K562 (cell line): ENCODE data around the gene ZNF668. TPM values are rescaled to one million over a fixed set of nuclear protein-coding genes. Genes with fewer than 3 reads are reported as not detected.
A peak's percentile ranks its signal among the peaks of the same experiment; 100 is the strongest.

ENCODE experiments used
- BRCA1 ChIP-seq, 2 experiments: fragments of 450-650 bp in 1 of 2; sonication (generic) in 1 of 2; formaldehyde crosslinking in 1 of 2; IDR thresholded peaks; 2 replicates each; pipeline versions ENCODE4 v1.5.0 to v1.6.1; 2017 to 2020; ENCODE audit warnings: mild to moderate bottlenecking in 1 of 2, missing genetic modification reagents in 1 of 2
- CHAMP1 ChIP-seq: fragments of 450-650 bp; IDR thresholded peaks from 2 replicates; pipeline ENCODE4 v1.6.1; 2016; ENCODE audit warnings: mild to moderate bottlenecking
- DACH1 ChIP-seq: fragments of 450-650 bp; IDR thresholded peaks from 2 replicates; pipeline ENCODE4 v1.6.1; 2018; ENCODE audit not compliant: partially characterized antibody
- E2F4 ChIP-seq: sonication (generic); formaldehyde crosslinking; IDR thresholded peaks from 2 replicates; pipeline ENCODE4 v1.8.0; 2022; ENCODE audit warnings: mild to moderate bottlenecking, low read depth, missing genetic modification reagents
- EP300 ChIP-seq: IDR thresholded peaks from 2 replicates; pipeline ENCODE4 v1.6.1; 2012; ENCODE audit warnings: low read length, improper control_type of control experiment
- FOXO4 ChIP-seq: fragments of 450-650 bp; formaldehyde crosslinking; IDR thresholded peaks from 2 replicates; pipeline ENCODE4 v1.4.0; 2020; ENCODE audit warnings: mild to moderate bottlenecking, moderate library complexity
- FOXP4 ChIP-seq: sonication (generic); formaldehyde crosslinking; IDR thresholded peaks from 2 replicates; pipeline ENCODE4 v1.8.0; 2022; ENCODE audit warnings: mild to moderate bottlenecking, missing genetic modification reagents, borderline replicate concordance
- HNRNPL ChIP-seq: fragments of 200-400 bp; formaldehyde crosslinking; IDR thresholded peaks from 2 replicates; pipeline ENCODE4 v1.6.1; 2017; ENCODE audit warnings: low read depth, mild to moderate bottlenecking, low read length
- RCOR1 ChIP-seq, 2 experiments: IDR thresholded peaks; 2 replicates each; pipeline ENCODE4 v1.6.1; 2012; ENCODE audit warnings: low read depth in 2 of 2, low read length in 2 of 2, borderline replicate concordance in 1 of 2, improper control_type of control experiment in 1 of 2
- SMAD4 ChIP-seq: fragments of 250-450 bp; sonication (Bioruptor Pico); conservative IDR thresholded peaks from 2 replicates; pipeline ENCODE4 v1.8.0; 2021; ENCODE audit warnings: inconsistent platforms, mild to moderate bottlenecking, moderate library complexity
- ZC3H8 ChIP-seq: fragments of 450-650 bp; IDR thresholded peaks from 2 replicates; pipeline ENCODE4 v1.6.1; 2017
- ZNF143 ChIP-seq: sonication (generic); formaldehyde crosslinking; IDR thresholded peaks from 2 replicates; pipeline ENCODE4 v1.9.0; 2022; ENCODE audit warnings: mild to moderate bottlenecking, missing genetic modification reagents
- ZNF224 ChIP-seq: sonication (generic); formaldehyde crosslinking; IDR thresholded peaks from 2 replicates; pipeline ENCODE4 v1.8.0; 2022; ENCODE audit warnings: mild to moderate bottlenecking, missing genetic modification reagents
- ZNF280A ChIP-seq: fragments of 450-650 bp; IDR thresholded peaks from 2 replicates; pipeline ENCODE4 v1.6.1; 2018; ENCODE audit warnings: mild to moderate bottlenecking, low read depth; ENCODE audit not compliant: partially characterized antibody
- ZNF740 ChIP-seq, 3 experiments: fragments of 200-800 bp in 1 of 3; sonication (Bioruptor generic) in 1 of 3; sonication (generic) in 1 of 3; formaldehyde crosslinking in 1 of 3; IDR thresholded peaks; 2 replicates each; pipeline versions ENCODE4 v1.6.1 to v1.8.0; 2016 to 2022; ENCODE audit warnings: mild to moderate bottlenecking in 2 of 3, missing compliant biosample characterization in 2 of 3, missing genetic modification characterization in 2 of 3, missing genetic modification reagents in 1 of 3
- polyA plus RNA-seq, 8 experiments: library from polyadenylated mRNA; depleted of rRNA in 4 of 8; stranded (reverse) in 5 of 8; unstranded in 3 of 8; fragments of >200 nt; fragmentation: Nextera tagmentation in 2 of 8; fragmentation: Illumina TruSeq in 1 of 8; extraction: Ambion mirVana in 2 of 8; extraction: Trizol in 1 of 8; gene quantifications; 2 replicates each; pipeline versions ENCODE4 v1.2.1 to v1.2.3, GENCODE V29; 2011 to 2014; ENCODE audit warnings: inconsistent platforms in 1 of 8, missing spikeins in 1 of 8
- total RNA-seq, 7 experiments: library from RNA; depleted of rRNA in 6 of 7; stranded (reverse); fragments of >200 nt in 6 of 7; fragmentation: Illumina TruSeq in 2 of 7; extraction: Trizol in 2 of 7; gene quantifications; 2 replicates each; pipeline versions ENCODE4 v1.2.1 to v1.2.3, GENCODE V29; 2011 to 2021; ENCODE audit warnings: low replicate concordance in 1 of 7

Gene ZNF668
- total and polyA plus RNA-seq, 9 of the 15 experiments (the other 6 are each of a cell fraction or from before 2014, with no cell fraction given) = 0.04 to 15.3 (median 3.8) TPM; not detected in 1

GRCh38 chr16:31073142-31073969 lies 684 bp downstream of the ZNF668 start (continued):
- TF ChIP-seq FOXP4 (CRISPR knock-in tag) = no peak; the same call in 1 of the 2 replicates
- no peak for TF ChIP-seq BRCA1 (IDR thresholded peaks at IDR 0.05)
- 0 out of 2 replicates have a peak, but pooled peaks have one; percentile 12 for TF ChIP-seq BRCA1 (CRISPR knock-in tag; IDR thresholded peaks at IDR 0.05)
- TF ChIP-seq DACH1 = no peak
- 0 out of 2 replicates have a peak, but pooled peaks have one; percentile 60 for TF ChIP-seq ZNF224 (CRISPR knock-in tag)
- TF ChIP-seq ZNF280A = no peak
- TF ChIP-seq E2F4 (CRISPR knock-in tag) = no peak
- no peak for TF ChIP-seq ZNF143 (CRISPR knock-in tag)
- TF ChIP-seq RCOR1 (IDR thresholded peaks at IDR 0.05; ENCODE audit: borderline replicate concordance in 1 of 2, low read depth in 2 of 2, low read length in 2 of 2) = no peak; a peak in 1 of 4 replicates
- TF ChIP-seq CHAMP1 = no peak
- TF ChIP-seq ZC3H8 = no peak
- TF ChIP-seq ZNF740 (CRISPR knock-in tag; IDR thresholded peaks at IDR 0.05) = no peak
- TF ChIP-seq ZNF740 (tag; IDR thresholded peaks at IDR 0.05) = no peak
- 0 out of 2 replicates have a peak, but pooled peaks have one; percentile 29 for TF ChIP-seq HNRNPL
- no peak for TF ChIP-seq FOXO4
- peak; percentile 87 for TF ChIP-seq SMAD4 (CRISPR knock-in tag)
- TF ChIP-seq EP300 = no peak
